ENCODE data around the gene RAB6A. TPM values are rescaled to one million over a fixed set of nuclear protein-coding genes. Genes with fewer than 3 reads are reported as not detected.

The RAB6A gene
- total and polyA plus RNA-seq, 3 donors from 2014 or later = 71.2 to 125 (median 104) TPM

- WGBS, 2 donors = 38 to 42% methylated on average over 12 to 16 of the region's 16 CpGs
- no peaks in the 10 kb centered on the region for H3K9me3 ChIP-seq
- intact Hi-C loops (cut with DNase I; ENCODE audit: low total_unique reads) = no loop called here
- peaks cover 13% of the 10 kb centered on the region for H3K4me1 ChIP-seq
- no peak for DNase-seq
- no peaks in the 10 kb centered on the region for H3K36me3 ChIP-seq (ENCODE audit: low read depth, missing control alignments)
- H3K4me3 ChIP-seq = peak overlapping the region in 1 of 2 donors; percentile 23
- no peak overlapping the region for H3K27ac ChIP-seq
- TF ChIP-seq POLR2A (IDR thresholded peaks at IDR 0.05) = no peak
- TF ChIP-seq CTCF (IDR thresholded peaks at IDR 0.05) = no peak
- H3K27me3 ChIP-seq = no peaks in the 10 kb centered on the region
Measured at GRCh38 chr11:73645121-73645969, 115.5 kb downstream of the RAB6A start.

GRCh38 chr11:73641668-73642067 is 119.2 kb downstream of the RAB6A start:
- peaks cover 4% of the 10 kb centered on the region for H3K4me1 ChIP-seq
- TF ChIP-seq POLR2A (IDR thresholded peaks at IDR 0.05) (no peak), CTCF (IDR thresholded peaks at IDR 0.05) (no peak)
- intact Hi-C loops (cut with DNase I; ENCODE audit: low total_unique reads) = no loop called here
- no peak overlapping the region for H3K4me3 ChIP-seq
- no peaks in the 10 kb centered on the region for H3K9me3 ChIP-seq
- no peak for DNase-seq
- no peaks in the 10 kb centered on the region for H3K36me3 ChIP-seq (ENCODE audit: low read depth, missing control alignments)
- H3K27ac ChIP-seq = no peak overlapping the region
- no peaks in the 10 kb centered on the region for H3K27me3 ChIP-seq

- intact Hi-C loops (cut with DNase I; ENCODE audit: low total_unique reads) = no loop called here
- Histone ChIP-seq H3K4me3 (no peak overlapping the region), H3K9me3 (no peaks in the 10 kb centered on the region), H3K4me1 (no peaks in the 10 kb centered on the region), H3K27me3 (no peaks in the 10 kb centered on the region), H3K36me3 (ENCODE audit: low read depth, missing control alignments) (no peaks in the 10 kb centered on the region), H3K27ac (no peak overlapping the region)
- DNase-seq = no peak
- TF ChIP-seq POLR2A (IDR thresholded peaks at IDR 0.05) (no peak), CTCF (IDR thresholded peaks at IDR 0.05) (no peak)
- 65 to 79% methylated on average over 2 of the region's 2 CpGs for WGBS, 2 donors
Measured at GRCh38 chr11:73640592-73640991, 120.3 kb downstream of the RAB6A start.

- intact Hi-C loops (cut with DNase I; ENCODE audit: low total_unique reads) = no loop called here
Measured at GRCh38 chr11:73637012-73637411, 123.9 kb downstream of the RAB6A start.

More at GRCh38 chr11:73637012-73637411, 123.9 kb downstream of the RAB6A start:
- TF ChIP-seq CTCF (IDR thresholded peaks at IDR 0.05) (no peak), POLR2A (IDR thresholded peaks at IDR 0.05) (no peak)
- H3K4me1 ChIP-seq = no peaks in the 10 kb centered on the region
- no peaks in the 10 kb centered on the region for H3K36me3 ChIP-seq (ENCODE audit: low read depth, missing control alignments)
- no peaks in the 10 kb centered on the region for H3K27me3 ChIP-seq
- DNase-seq = no peak
- no peak overlapping the region for H3K27ac ChIP-seq
- no peaks in the 10 kb centered on the region for H3K9me3 ChIP-seq
- no peak overlapping the region for H3K4me3 ChIP-seq
- WGBS, 2 donors = 50 to 68% methylated on average over 1 of the region's 1 CpG
